HuH-7 (cell line): ENCODE results near the gene SULT1B1.
"Not testable (repeated sequence)": the region's sequence is repeated elsewhere in the genome, so short reads cannot be mapped to it uniquely, and the experiment has no call there.

Experiments
- DNase-seq: peaks from one replicate; pipeline ENCODE4 v3.0.0; 2011; ENCODE audit warnings: low spot score

SULT1B1 gene

GRCh38 chr4:69760455-69760854 lies at the start of gene SULT1B1:
TSS of gene SULT1B1 (minus strand) at chr4:69760620. CDS start at chr4:69755217, 5,403 bp downstream.
- DNase-seq = no peak

- DNase-seq = no peak
Observed at GRCh38 chr4:69800599-69800998, 40.2 kb upstream of the SULT1B1 start.

GRCh38 chr4:69799337-69799736 lies 38.9 kb upstream of the SULT1B1 start:
- DNase-seq = no peak

GRCh38 chr4:69793732-69794131 lies 33.3 kb upstream of the SULT1B1 start:
- no peak for DNase-seq

GRCh38 chr4:69787879-69788278 lies 27.5 kb upstream of the SULT1B1 start:
- no peak for DNase-seq

GRCh38 chr4:69786547-69786946 lies 26.1 kb upstream of the SULT1B1 start:
- DNase-seq = no peak

- no peak for DNase-seq
Observed at GRCh38 chr4:69785211-69785831, 24.9 kb upstream of the SULT1B1 start.

- DNase-seq = no peak
Observed at GRCh38 chr4:69782651-69783310, 22.4 kb upstream of the SULT1B1 start.

- DNase-seq = peak; percentile 31
Observed at GRCh38 chr4:69781458-69782418, 21.3 kb upstream of the SULT1B1 start.

- DNase-seq = no peak
Observed at GRCh38 chr4:69780141-69780540, 19.7 kb upstream of the SULT1B1 start.

- DNase-seq = no peak
Observed at GRCh38 chr4:69776696-69777095, 16.3 kb upstream of the SULT1B1 start.

GRCh38 chr4:69775321-69775867 lies 15.0 kb upstream of the SULT1B1 start:
- no peak for DNase-seq

GRCh38 chr4:69773484-69773883 lies 13.1 kb upstream of the SULT1B1 start:
- no peak for DNase-seq

- not testable (repeated sequence) for DNase-seq
Observed at GRCh38 chr4:69768554-69768953, 8.1 kb upstream of the SULT1B1 start.

- no peak for DNase-seq
Observed at GRCh38 chr4:69765751-69766150, 5.3 kb upstream of the SULT1B1 start.

GRCh38 chr4:69764311-69764710 lies 3.9 kb upstream of the SULT1B1 start:
- DNase-seq = no peak

- no peak for DNase-seq
Observed at GRCh38 chr4:69763233-69763632, 2.8 kb upstream of the SULT1B1 start.

- DNase-seq = no peak
Observed at GRCh38 chr4:69759189-69759604, 1.2 kb downstream of the SULT1B1 start.

- DNase-seq = no peak
Observed at GRCh38 chr4:69757464-69757863, 3.0 kb downstream of the SULT1B1 start.

- peak; percentile 16 for DNase-seq
Observed at GRCh38 chr4:69754926-69755580, 5.4 kb downstream of the SULT1B1 start.

- no peak for DNase-seq
Observed at GRCh38 chr4:69753686-69754085, 6.7 kb downstream of the SULT1B1 start.

- DNase-seq = no peak
Observed at GRCh38 chr4:69750346-69750745, 10.1 kb downstream of the SULT1B1 start.
